22Rv1 (cell line): ENCODE data around the gene DLG5.

Source experiments
- ZFX ChIP-seq: fragments of 450-650 bp; IDR thresholded peaks from 2 replicates; pipeline ENCODE4 v1.6.1; 2017; ENCODE audit warnings: antibody characterized with exemption, borderline replicate concordance
- TF ChIP-seq, protein P1 (sequence below): fragments of 450-650 bp; IDR thresholded peaks from 2 replicates; pipeline ENCODE4 v1.5.1; 2017; ENCODE audit warnings: mild to moderate bottlenecking

DNA sequence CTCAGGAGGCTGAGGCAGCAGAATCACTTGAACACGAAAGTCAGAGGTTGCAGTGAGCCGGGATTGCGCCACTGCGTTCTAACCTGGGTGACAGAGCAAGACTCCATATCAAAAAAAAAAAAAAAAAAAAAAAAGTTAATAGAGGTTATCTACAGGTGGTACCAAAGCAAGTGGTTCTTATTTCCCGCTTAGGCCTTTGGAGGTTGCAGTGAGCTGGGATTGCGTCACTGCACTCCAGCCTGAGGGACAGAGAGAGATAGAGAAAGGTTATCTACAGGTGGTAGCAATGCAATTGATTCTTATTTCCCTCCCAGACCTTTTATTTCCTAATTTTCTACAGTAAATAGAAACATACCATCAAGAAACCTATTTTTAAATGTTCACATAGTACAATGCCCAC, 98.2 kb downstream of the DLG5 start:
- TF ChIP-seq, protein P1, sequence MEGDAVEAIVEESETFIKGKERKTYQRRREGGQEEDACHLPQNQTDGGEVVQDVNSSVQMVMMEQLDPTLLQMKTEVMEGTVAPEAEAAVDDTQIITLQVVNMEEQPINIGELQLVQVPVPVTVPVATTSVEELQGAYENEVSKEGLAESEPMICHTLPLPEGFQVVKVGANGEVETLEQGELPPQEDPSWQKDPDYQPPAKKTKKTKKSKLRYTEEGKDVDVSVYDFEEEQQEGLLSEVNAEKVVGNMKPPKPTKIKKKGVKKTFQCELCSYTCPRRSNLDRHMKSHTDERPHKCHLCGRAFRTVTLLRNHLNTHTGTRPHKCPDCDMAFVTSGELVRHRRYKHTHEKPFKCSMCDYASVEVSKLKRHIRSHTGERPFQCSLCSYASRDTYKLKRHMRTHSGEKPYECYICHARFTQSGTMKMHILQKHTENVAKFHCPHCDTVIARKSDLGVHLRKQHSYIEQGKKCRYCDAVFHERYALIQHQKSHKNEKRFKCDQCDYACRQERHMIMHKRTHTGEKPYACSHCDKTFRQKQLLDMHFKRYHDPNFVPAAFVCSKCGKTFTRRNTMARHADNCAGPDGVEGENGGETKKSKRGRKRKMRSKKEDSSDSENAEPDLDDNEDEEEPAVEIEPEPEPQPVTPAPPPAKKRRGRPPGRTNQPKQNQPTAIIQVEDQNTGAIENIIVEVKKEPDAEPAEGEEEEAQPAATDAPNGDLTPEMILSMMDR = no peak
- TF ChIP-seq ZFX = no peak
